ENCODE measurements around the gene ANKRD29.
A peak's percentile ranks its signal among the peaks of the same experiment; 100 is the strongest.

GRCh38 chr18:23689031-23689615 is 26.4 kb upstream of the ANKRD29 start, which contains the start of gene LAMA3:
- peak in 2 of 3 experiments; percentile 44 to 58 for TF ChIP-seq CTCF (optimal IDR thresholded peaks at IDR 0.05 in 1 of 3, IDR thresholded peaks at IDR 0.05 in 1 of 3, conservative IDR thresholded peaks at IDR 0.05 in 1 of 3; ENCODE audit: extremely low read depth in 1 of 3, insufficient read depth in 2 of 3, low read length in 3 of 3)
- TF ChIP-seq EZH2 (IDR thresholded peaks at IDR 0.05; ENCODE audit: low read length) = no peak

Measured in keratinocyte (primary cell).